GM21526 (cell line): Measurements from ENCODE around the gene PRSS23.
"Not testable (repeated sequence)": the region's sequence is repeated elsewhere in the genome, so short reads cannot be mapped to it uniquely, and the experiment has no call there.

ENCODE experiments used
- ATAC-seq: cut with Tn5 transposase; IDR thresholded peaks from one replicate; pipeline ENCODE4 v1.9.1; 2021; ENCODE audit warnings: moderate library complexity; ENCODE audit not compliant: unreplicated experiment, low FRiP score

The PRSS23 gene, protein sequence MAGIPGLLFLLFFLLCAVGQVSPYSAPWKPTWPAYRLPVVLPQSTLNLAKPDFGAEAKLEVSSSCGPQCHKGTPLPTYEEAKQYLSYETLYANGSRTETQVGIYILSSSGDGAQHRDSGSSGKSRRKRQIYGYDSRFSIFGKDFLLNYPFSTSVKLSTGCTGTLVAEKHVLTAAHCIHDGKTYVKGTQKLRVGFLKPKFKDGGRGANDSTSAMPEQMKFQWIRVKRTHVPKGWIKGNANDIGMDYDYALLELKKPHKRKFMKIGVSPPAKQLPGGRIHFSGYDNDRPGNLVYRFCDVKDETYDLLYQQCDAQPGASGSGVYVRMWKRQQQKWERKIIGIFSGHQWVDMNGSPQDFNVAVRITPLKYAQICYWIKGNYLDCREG

DNA sequence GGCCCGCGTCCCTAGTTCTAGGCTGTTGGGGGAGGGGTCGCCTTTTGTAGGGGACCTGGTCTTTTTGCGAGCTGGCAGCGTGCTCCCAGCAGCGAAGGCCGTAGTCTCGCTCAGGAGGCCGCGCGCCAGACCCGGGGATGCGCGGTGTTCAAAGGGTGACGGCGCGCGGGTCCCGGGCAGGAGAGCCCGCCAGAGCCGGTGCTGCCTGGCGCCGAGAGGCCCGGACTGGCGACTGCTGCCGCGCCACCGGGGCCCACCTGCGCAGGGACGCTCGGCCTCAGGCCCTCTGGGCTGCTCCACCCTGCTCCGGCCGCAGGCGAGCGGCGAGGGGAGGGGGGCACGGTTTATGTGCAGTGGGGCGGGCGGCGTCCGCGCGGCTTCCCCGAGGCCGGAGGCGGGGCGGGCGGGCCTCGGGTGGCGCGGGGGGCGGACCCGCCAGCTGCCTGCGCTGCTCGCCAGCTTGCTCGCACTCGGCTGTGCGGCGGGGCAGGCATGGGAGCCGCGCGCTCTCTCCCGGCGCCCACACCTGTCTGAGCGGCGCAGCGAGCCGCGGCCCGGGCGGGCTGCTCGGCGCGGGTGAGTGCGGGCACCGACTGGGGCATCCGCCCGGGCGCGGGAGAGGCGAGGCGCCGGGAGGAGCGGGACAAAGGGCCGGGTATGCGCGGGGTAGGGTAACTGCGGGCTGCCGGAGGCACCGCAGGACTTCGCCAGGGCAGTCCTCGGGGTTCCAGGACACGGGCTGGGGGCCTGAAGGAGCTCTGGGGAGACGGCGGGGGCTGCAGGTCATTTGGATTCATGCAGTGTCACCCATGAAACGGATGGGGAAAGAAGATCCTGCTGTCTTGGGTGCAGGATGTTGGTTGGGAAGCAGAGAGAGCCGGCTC is at the start of gene PRSS23:
TSS of gene PRSS23 (plus strand) at position 467 of the 884 bp plus-strand sequence. CDS start 7,102 bp downstream, outside the sequence.
- no peak for ATAC-seq

DNA sequence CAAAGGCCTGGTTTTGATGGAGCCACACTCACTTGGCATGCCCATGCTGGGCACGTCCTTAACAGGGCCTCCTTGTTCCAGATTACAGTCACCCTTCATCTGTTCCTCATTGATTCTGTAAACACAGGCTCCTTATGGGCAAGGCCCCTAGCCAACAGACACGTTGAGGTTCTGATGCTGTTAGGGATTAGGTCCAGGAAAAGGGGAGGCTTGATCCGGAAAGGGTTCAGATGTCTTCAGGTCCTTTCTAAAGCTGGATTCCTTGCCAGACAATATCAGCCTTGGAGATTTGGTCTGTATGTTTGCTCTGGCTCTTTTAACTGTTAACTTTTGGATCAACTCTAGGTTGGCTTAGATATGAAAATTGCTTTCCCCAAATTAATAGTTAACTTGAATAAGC is 46.9 kb upstream of the PRSS23 start:
- ATAC-seq, result no peak

DNA sequence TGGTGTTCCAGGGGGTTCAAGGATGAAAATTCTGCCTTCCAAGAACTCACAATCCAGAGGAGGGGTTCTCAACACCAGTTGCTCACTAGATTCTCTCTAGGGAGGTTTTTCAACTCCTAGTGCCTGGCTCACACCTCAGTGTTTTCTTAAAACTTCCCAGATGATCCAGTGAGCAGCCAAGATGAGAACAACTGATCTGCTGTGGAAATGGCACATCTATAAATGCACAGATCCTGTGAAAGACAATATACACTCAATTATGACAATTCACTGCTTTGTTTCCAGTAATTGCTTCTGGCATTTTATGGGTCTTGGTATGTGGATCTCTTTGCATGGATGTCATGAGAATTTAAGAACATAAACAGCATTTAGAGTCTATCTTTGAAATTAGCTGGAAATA is 45.2 kb upstream of the PRSS23 start:
- no peak for ATAC-seq

DNA sequence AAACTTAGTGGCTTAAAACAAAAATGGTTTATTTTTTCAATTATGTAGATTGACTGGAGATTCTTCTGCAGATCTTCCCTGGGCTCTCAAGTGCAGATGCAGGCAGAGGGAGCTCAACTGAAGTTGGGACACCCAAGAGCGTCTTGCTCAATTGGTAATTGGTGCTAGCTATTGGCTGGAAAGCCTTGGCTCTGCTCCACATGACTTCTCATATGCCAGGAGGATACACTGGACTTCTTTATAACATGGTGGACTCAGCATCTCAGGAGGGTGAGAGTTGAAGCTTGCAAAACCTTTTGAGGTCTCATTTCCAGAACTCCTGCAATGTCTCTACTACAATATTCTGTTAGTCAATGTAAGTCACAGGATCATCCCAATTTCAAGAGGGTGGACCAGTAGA is 42.2 kb upstream of the PRSS23 start:
- ATAC-seq, result no peak

DNA sequence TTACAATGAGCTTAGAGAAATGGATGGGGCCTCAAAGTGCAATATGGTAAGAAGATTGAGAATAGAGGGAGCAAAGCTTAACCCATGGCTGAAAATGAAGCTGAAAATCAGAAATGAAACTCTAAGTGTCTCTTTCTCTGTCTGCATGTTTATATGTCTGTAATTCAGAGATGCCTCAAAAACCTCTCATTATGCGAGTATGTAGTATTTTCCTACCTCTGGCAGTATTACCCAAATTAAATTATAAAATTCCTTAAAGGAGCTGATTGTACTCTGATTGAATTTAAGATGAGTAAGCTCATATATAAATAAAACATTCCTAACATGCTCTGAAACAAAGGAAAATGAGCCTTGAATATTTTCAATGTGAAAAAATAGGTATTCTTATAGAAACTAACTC is 39.8 kb upstream of the PRSS23 start:
- no peak for ATAC-seq

DNA sequence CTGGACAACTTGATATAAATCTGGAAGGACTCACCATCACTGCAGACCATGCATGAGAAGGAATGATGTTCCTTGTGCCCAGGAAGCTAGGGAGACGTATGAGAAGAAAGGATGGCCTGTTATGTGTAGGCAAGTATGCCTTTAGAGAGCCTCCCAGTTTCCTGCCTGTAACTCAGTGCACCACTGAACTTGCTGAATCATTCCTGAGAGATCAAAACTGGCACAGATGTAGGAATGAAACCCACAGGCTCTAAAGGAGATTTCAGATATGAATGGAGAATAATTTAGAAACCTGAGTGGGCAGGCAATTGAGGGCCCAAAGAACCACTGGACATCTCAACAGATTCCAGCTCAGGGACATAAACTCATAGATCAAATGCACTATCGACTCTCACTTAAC is 38.4 kb upstream of the PRSS23 start:
- ATAC-seq, result no peak

DNA sequence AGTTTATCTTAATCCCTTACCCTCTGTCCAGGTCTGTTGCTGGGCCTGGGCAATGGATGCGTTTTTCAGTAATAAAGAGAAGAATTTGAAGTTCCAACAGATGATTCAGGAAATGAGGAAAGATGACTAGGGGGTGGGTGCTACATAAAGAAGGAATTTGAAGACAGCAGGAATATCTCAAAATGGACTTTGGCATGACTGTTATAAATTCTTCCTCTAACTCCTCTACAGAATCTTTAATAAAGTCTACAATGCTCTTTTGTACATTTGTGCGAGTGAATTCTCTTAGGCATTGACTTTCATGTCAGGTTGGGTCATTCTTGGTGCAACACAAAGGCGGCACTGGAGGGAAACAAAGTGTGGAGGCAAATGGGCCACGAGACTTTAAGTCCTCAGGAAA is 35.1 kb upstream of the PRSS23 start:
- ATAC-seq, result no peak

DNA sequence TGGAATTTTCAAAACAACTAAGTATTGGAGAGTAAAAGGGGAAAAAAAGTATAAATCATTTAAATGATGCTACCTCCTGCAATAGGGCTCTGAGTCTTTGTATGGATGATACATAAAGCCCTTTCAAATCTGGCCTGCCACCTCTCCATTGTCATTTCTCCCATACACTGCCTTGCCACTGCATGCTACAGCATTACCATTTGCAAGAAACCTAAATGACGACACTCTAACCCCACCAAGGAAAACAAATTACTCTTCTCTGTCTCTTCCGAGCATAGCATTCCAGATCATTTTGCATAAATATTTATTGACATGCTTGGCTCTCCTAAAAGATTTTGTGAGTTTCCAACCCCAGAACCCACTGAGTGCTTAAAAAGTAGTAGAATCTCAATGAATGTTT is 34.5 kb upstream of the PRSS23 start:
- ATAC-seq, result no peak

DNA sequence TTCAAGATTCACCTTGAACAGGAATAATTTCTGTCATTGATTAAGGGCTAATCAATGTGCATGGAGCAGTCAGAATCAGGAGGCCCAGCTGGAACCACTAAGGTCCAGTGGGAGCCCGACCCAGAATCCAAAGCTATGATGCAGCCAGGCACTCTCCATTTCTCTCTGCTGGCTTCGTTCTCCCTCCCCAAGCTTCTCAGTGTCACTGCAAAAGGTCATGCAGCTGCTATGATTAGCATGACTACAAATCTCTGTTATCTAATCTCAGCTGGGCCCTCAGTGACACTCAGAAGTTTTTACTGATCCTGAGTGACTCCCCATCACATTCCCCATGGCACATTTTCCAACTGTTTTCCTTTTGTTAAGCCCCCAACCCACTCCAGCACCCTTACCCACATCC is 31.1 kb upstream of the PRSS23 start:
- no peak for ATAC-seq

DNA sequence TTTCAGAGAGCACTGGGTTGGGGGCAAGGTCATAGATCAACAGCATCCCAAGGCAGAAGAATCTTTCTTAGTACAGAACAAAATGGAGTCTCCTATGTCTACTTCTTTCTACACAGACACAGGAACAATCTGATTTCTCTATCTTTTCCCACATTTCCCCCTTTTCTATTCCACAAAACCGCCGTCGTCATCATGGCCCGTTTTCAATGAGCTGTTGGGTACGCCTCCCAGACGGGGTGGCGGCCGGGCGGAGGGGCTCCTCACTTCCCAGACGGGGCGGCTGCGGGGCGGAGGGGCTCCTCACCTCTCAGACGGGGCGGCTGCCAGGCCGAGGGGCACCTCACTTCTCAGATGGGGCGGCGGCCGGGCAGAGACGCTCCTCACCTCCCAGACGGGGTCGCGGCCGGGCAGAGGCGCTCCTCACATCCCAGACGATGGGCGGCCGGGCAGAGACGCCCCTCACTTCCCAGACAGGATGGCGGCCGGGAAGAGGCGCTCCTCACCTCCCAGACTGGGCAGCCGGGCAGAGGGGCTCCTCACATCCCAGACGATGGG is 29.8 kb upstream of the PRSS23 start:
- not testable (repeated sequence) for ATAC-seq

DNA sequence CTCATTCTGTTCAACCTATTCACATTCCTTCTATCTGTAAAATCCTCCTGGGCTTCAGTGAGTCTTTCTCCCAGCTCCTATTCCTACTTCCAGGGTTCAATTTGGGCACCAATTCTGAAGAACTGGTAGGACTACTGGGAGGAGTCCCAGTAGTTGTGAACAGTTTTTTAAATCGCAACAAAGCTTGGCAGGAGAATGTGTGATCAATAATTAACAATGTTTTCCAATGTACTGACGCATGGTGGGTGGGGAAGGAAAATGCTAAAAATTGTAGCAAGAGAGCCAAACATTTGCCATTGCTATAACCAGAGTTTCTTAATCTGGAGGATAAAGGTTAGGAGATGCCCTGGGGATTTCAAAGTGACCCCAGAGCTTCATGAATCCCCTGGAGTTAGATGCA is 27.3 kb upstream of the PRSS23 start:
- ATAC-seq, result no peak

DNA sequence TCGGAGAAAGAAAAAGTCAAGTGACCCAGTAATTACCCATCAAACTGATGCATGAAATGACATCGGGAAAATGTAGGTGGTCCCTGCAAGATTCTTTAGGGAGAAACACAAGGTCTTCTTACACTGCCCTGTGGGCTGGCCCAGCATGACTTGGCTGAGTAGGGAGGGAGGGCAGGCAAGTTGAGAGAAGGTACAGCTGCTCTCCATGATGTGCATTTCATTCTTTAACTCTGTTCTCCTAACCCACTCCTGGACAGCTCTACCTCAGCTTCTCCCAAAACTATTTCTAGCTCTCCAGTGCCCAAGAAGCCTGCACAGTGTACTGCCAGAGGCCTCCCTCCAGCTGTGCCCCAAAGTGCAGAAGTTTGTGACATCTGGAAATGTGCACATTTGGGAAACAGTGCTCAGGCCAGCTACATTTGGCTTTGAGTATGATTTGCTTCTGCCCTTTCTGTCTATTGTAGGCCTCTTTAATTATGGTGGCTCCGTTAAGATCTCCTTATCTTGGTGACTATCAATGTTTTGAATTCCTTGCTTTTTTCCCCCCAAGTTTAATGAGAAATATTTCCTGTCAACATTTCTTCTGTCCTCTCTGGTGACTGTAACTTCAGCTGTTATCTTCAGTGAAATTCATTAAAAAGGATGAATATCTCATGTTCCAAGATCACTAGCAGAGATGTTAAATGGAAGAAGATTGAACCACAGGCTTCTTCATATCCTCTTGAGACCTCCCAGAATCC is 26.7 kb upstream of the PRSS23 start:
- ATAC-seq, result no peak

DNA sequence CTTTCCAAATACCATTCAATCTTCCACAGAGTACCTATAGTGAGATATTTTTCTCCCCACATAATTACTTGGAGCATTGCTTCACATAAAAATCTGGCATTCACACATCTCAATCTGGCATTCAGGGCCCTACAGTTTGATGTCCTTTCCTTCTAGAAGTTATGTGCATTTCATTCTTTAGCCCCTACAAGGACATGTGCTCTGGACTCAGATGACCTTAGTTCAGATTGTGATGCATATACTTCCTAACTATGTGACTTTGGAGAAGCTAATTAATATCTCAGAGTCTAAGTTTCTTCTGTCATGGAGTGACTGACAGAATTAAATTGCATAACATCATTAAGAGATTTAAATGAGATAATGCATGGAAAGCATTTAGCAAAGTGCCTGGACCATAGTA is 25.9 kb upstream of the PRSS23 start:
- ATAC-seq, result no peak

DNA sequence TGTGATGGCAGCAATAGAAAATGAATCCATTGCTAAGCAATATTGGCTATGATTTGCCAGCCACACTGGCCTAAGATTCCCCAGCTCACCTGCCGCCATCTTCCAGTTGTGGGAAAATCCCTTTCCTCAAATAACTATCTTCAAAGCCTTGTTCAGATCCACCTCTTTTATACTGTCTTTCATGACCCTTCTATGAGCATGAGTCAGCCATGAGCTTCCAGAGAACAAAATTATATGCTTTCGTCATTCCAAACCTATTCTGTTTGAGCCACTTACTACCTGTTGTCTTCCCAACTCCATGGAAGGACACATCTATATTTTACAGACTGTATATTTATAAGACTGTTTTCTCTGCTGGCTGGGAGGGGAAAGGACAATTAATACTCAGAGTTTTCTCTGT is 25.0 kb upstream of the PRSS23 start:
- no peak for ATAC-seq

DNA sequence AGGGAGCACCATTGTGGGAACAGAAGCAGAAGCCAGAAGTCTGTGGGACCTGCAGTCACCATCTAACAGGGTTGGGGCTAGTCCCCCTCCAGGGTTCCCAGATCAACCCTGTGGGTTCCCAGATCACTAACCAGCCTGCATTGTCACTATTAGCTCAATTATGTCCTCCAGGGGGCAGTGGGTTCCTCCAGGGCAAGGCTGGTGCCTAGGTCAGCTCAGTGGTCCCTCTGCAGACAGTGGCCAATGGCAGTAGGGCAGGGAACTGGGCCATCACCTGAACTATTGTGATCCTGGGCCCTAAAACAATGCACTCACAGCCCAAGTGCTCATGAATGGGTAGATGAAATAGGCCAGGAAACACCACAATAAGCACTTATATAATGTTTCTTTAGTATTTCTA is 18.8 kb upstream of the PRSS23 start:
- ATAC-seq, result no peak

DNA sequence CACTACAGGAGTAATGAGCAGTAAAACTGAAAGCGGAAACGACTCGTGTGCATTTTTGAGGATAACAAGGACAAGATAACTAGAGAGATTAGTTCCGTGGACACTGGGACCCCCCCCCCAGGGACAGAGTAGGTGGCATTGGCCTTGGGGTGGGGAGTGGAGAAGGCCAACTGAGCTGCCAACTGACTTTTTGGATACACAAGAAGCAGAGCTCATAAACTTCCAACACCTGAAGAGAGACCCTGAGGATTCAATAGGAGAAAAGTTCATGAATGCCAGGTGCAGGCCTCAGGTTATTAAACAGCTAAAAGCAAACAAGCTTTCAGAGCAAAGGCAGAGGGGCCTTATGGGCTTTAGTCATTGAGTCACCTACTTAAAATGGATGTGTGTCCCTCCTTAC is 17.6 kb upstream of the PRSS23 start:
- no peak for ATAC-seq

DNA sequence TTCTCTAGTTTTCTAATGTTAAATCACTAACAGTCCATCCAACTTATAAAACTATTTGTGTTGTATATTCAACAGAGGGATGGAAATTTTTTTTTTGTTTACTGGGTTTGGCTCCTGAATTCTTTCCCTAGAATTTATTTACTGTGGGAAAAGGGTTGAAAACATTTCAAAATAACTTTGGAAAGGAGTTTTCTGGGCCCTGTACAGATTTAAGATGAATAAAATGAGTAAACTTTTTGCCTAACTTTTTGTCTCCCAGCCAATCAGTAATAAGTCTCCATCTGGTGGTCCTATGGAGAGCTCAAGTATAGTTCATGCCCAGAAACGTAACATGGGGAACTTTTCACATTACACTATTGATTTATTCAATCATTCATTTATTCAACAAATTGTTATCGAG is 16.7 kb upstream of the PRSS23 start:
- ATAC-seq, result no peak

DNA sequence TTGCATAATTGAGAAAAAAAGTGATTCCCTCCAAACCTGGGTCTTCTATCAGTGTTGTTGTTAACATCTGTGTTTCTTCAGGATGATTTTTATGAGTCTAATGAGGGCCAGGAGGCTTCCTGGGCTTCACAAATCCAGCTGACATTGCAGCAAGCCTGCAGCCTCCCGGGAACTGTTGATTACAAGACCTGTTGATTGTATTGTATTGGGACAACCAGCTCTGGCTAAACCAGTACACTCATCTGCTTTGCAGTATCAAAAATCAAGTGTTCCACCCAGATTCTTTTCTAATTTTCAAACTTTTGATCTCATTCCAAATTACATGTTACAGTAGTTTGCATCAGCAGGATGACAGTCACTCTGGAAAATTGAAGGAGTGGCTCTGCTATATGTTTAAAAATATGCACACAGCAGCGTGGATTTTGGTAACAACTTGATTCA is 16.1 kb upstream of the PRSS23 start:
- ATAC-seq, result no peak

DNA sequence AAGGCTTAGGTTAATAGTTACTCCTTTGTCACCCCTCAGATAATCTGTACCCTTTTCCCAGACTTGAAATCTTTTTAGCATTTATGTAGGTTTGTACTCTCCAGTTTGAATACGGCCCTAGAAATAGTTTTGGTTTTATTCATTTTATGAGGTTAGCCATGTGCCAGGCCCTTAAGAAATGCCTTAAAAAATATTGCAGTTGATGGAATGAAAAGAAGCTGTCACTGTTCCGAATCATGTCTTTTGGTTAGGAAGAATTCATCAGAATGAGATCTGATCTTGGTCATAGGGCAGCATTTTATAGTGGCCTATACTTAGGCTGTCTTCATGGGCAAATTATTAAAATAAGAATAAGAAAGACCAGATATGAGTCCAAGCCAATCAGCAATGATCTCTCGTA is 14.8 kb upstream of the PRSS23 start:
- ATAC-seq, result no peak

DNA sequence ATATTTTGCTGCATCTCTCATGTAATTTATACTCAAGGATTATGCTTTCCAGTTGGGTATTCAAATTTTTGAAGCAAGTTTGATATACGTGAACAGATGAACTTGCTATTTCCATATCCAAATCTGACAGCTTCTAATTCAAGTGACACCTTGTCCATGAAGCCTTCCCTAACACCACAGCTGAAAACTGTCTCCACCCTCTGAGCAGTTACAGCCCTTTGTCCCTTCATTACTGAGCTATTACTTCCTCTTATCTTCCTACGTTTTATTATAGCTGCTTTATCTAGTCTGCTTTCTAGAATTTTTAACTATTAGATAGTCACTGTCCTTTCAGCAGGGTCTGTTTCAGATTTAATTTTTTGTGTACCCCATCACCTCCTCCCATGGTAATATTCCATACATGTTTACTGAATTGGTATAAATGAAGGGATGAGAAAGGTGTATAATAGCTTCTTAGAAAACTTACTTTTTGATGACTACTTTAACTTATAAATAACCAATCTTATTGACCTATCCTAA is 13.3 kb upstream of the PRSS23 start:
- no peak for ATAC-seq

DNA sequence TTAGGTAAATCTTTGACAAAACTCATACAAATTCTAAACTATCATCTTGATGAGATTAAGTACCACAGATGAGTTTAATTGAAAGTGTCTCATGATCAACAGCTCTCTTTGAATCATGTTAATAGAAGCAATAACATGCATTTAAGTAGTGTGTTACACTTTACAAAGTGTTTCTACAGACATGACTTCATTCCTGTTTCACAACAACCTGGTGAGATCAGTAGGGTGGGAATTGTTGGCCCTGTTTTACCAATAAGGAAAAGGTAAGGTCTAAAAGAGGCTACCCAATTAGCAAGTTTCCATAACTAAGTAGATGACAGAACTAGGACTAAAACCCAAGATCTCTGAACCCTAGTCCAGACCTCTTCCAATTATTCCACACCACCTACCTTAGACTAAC is 12.7 kb upstream of the PRSS23 start:
- no peak for ATAC-seq
